ENCODE results near the gene SSH2. TPM values are rescaled to one million over a fixed set of nuclear protein-coding genes. Genes with fewer than 3 reads are reported as not detected.

Gene SSH2
- total RNA-seq, 1 donor = 13.0 TPM

DNA sequence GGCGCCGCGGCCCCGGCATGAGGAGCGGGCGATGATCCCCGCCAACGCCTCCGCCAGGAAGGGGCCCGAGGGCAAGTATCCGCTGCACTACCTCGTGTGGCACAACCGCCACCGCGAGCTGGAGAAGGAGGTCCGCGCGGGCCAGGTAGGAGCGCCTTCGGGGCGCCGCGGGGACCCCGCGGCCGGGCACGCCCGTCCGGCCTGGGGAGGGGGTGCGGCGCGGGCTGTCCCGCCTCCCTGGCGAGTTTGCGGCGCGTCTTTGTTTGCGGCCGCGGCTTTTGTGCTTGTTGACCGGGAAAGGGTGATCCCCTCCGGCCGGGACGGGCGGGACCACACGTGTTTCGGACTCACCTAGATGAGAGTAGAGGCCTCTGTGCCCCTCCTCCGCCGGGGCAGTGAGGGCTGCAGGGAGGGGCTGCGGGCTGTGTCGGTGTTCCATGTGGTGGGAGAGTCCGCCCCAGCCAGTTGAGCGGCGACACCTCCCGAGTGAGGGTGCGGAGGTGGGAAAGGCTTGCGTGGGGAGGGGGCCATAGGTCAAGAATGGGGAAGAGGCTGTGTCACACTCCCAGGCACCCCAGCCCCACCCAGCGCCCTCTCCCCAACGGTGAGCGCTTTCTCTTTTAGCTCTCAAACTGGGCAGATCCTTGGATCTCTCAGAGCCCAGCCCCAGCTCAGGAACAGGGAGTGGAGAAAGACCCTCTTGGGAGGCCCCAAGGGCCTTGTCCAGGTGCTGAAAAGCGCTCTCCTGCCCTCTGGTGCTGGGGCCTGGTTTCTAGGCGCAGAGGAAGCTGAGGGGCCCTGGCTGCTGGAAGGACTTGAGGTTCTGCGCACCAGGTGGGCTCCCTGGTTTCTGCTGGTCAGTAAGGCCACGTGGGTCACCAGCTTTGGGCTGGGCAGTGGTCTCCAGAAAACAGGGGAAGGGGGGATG lies 336.2 kb downstream of the SSH2 start:
- peak; percentile 16 for TF ChIP-seq CTCF (IDR thresholded peaks at IDR 0.05; ENCODE audit: extremely low read depth, low read depth, low read length)
- no peaks in the 10 kb centered on the region for H3K27me3 ChIP-seq (ENCODE audit: insufficient read depth, low read length)

GRCh38 chr17:29592850-29593551 lies 337.0 kb downstream of the SSH2 start, which contains the start of gene ANKRD13B:
Gene ANKRD13B, plus strand, starts transcription at chr17:29593132. Its CDS starts 490 bp downstream, at chr17:29593622.
- peaks cover 48% of the 10 kb centered on the region for H3K4me1 ChIP-seq (ENCODE audit: insufficient read depth, low read length)
- peak within 1 kb of the TSS; percentile 73 for H3K4me3 ChIP-seq (ENCODE audit: insufficient read depth, low read length)
- peak; percentile 93 for DNase-seq (ENCODE audit: insufficient read length, low spot score, missing footprints)
- H4K20me1 ChIP-seq (ENCODE audit: insufficient read depth, low read length) = peaks cover 34% of the 10 kb centered on the region
- no peak for TF ChIP-seq CTCF (IDR thresholded peaks at IDR 0.05; ENCODE audit: extremely low read depth, low read depth, low read length)
- H3K4me2 ChIP-seq (ENCODE audit: insufficient read depth, low read length) = peak within 1 kb of the TSS; percentile 93
- peak within 1 kb of the TSS; percentile 65 for H2AFZ ChIP-seq (ENCODE audit: low read length)
- H3K9me3 ChIP-seq (ENCODE audit: low read depth, low read length) = no peaks in the 10 kb centered on the region
- peaks cover 10% of the 10 kb centered on the region for H3K79me2 ChIP-seq (ENCODE audit: insufficient read depth, low read length)
- H3K27me3 ChIP-seq (ENCODE audit: insufficient read depth, low read length) = no peaks in the 10 kb centered on the region
- no peaks in the 10 kb centered on the region for H3K36me3 ChIP-seq (ENCODE audit: insufficient read depth, low read length)
- no peak within 1 kb of the TSS for H3K27ac ChIP-seq (ENCODE audit: low read depth, low read length)

More for the DNA sequence above, 336.2 kb downstream of the SSH2 start:
- no peak for DNase-seq (ENCODE audit: insufficient read length, low spot score, missing footprints)
- H3K36me3 ChIP-seq (ENCODE audit: insufficient read depth, low read length) = no peaks in the 10 kb centered on the region
- H3K27ac ChIP-seq (ENCODE audit: low read depth, low read length) = no peak overlapping the region
- no peaks in the 10 kb centered on the region for H3K9me3 ChIP-seq (ENCODE audit: low read depth, low read length)
- peaks cover 42% of the 10 kb centered on the region for H3K4me1 ChIP-seq (ENCODE audit: insufficient read depth, low read length)
- peaks cover 1% of the 10 kb centered on the region for H3K79me2 ChIP-seq (ENCODE audit: insufficient read depth, low read length)
- H4K20me1 ChIP-seq (ENCODE audit: insufficient read depth, low read length) = peaks cover 28% of the 10 kb centered on the region
- peak overlapping the region; percentile 41 for H2AFZ ChIP-seq (ENCODE audit: low read length)
- H3K4me2 ChIP-seq (ENCODE audit: insufficient read depth, low read length) = peak overlapping the region; percentile 78
- peak overlapping the region; percentile 72 for H3K4me3 ChIP-seq (ENCODE audit: insufficient read depth, low read length)

GRCh38 chr17:29591737-29592608 lies 338.1 kb downstream of the SSH2 start:
- peak overlapping the region; percentile 73 for H3K27ac ChIP-seq (ENCODE audit: low read depth, low read length)
- H3K27me3 ChIP-seq (ENCODE audit: insufficient read depth, low read length) = no peaks in the 10 kb centered on the region
- peak; percentile 83 for TF ChIP-seq CTCF (IDR thresholded peaks at IDR 0.05; ENCODE audit: extremely low read depth, low read depth, low read length)
- H3K4me2 ChIP-seq (ENCODE audit: insufficient read depth, low read length) = peak overlapping the region; percentile 93
- H4K20me1 ChIP-seq (ENCODE audit: insufficient read depth, low read length) = peaks cover 41% of the 10 kb centered on the region
- peak overlapping the region; percentile 95 for H2AFZ ChIP-seq (ENCODE audit: low read length)
- no peaks in the 10 kb centered on the region for H3K9me3 ChIP-seq (ENCODE audit: low read depth, low read length)
- H3K79me2 ChIP-seq (ENCODE audit: insufficient read depth, low read length) = peaks cover 20% of the 10 kb centered on the region
- H3K4me3 ChIP-seq (ENCODE audit: insufficient read depth, low read length) = peak overlapping the region; percentile 73
- DNase-seq (ENCODE audit: insufficient read length, low spot score, missing footprints) = peak; percentile 100
- H3K36me3 ChIP-seq (ENCODE audit: insufficient read depth, low read length) = no peaks in the 10 kb centered on the region
- H3K4me1 ChIP-seq (ENCODE audit: insufficient read depth, low read length) = peaks cover 55% of the 10 kb centered on the region

Measured in osteoblast (primary cell).